Uterus (tissue), 2 donors: Measurements from ENCODE around the gene COPZ2.

ENCODE experiments used
- POLR2A ChIP-seq, 2 donors: fragments of 450-650 bp; IDR thresholded peaks; one replicate each; pipeline ENCODE4 v1.6.1; 2016; ENCODE audit warnings: antibody characterized with exemption in 2 of 2, mild to moderate bottlenecking in 1 of 2, moderate library complexity in 1 of 2
- TF ChIP-seq, protein P1 (sequence below), 4 experiments: fragments of 200-600 bp in 2 of 4; fragments of 450-650 bp in 2 of 4; sonication (generic) in 2 of 4; IDR thresholded peaks; one replicate each; pipeline ENCODE4 v1.5.1; 2016 to 2019; ENCODE audit warnings: antibody characterized with exemption in 4 of 4, mild to moderate bottlenecking in 2 of 4, moderate library complexity in 1 of 4

GRCh38 chr17:48062273-48062672, 24.7 kb upstream of the COPZ2 start:
- TF ChIP-seq, protein P1, sequence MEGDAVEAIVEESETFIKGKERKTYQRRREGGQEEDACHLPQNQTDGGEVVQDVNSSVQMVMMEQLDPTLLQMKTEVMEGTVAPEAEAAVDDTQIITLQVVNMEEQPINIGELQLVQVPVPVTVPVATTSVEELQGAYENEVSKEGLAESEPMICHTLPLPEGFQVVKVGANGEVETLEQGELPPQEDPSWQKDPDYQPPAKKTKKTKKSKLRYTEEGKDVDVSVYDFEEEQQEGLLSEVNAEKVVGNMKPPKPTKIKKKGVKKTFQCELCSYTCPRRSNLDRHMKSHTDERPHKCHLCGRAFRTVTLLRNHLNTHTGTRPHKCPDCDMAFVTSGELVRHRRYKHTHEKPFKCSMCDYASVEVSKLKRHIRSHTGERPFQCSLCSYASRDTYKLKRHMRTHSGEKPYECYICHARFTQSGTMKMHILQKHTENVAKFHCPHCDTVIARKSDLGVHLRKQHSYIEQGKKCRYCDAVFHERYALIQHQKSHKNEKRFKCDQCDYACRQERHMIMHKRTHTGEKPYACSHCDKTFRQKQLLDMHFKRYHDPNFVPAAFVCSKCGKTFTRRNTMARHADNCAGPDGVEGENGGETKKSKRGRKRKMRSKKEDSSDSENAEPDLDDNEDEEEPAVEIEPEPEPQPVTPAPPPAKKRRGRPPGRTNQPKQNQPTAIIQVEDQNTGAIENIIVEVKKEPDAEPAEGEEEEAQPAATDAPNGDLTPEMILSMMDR (IDR thresholded peaks at IDR 0.05), result no peak
- TF ChIP-seq POLR2A (IDR thresholded peaks at IDR 0.05), result no peak
